ENCODE results near the gene ERP44.
"Not testable (repeated sequence)": the region's sequence is repeated elsewhere in the genome, so short reads cannot be mapped to it uniquely, and the experiment has no call there.

The ERP44 gene

GRCh38 chr9:100112677-100113336 lies 14.0 kb upstream of the ERP44 start:
- Mint-ChIP-seq H3K4me1 (peaks cover 10% of the 10 kb centered on the region), H3K4me3 (no peak overlapping the region), H3K9me3 (no peaks in the 10 kb centered on the region), H3K27ac (no peak overlapping the region), H3K36me3 (peaks cover 5% of the 10 kb centered on the region), H3K27me3 (no peaks in the 10 kb centered on the region)

- Mint-ChIP-seq H3K9me3 (no peaks in the 10 kb centered on the region), H3K4me3 (no peak overlapping the region), H3K27me3 (no peaks in the 10 kb centered on the region), H3K4me1 (peaks cover 10% of the 10 kb centered on the region), H3K27ac (no peak overlapping the region), H3K36me3 (peaks cover 5% of the 10 kb centered on the region)
These were observed 12.4 kb upstream of the ERP44 start for GRCh38 chr9:100111235-100111634.

GRCh38 chr9:100108559-100108958 lies 9.8 kb upstream of the ERP44 start:
- peaks cover 1% of the 10 kb centered on the region for H3K36me3 Mint-ChIP-seq
- H3K4me3 Mint-ChIP-seq = no peak overlapping the region
- no peak overlapping the region for H3K27ac Mint-ChIP-seq
- H3K27me3 Mint-ChIP-seq = no peaks in the 10 kb centered on the region
- no peaks in the 10 kb centered on the region for H3K9me3 Mint-ChIP-seq
- H3K4me1 Mint-ChIP-seq = peaks cover 4% of the 10 kb centered on the region

- H3K36me3 Mint-ChIP-seq = peaks cover 1% of the 10 kb centered on the region
- H3K27me3 Mint-ChIP-seq = no peaks in the 10 kb centered on the region
- H3K4me1 Mint-ChIP-seq = no peaks in the 10 kb centered on the region
- no peak overlapping the region for H3K27ac Mint-ChIP-seq
- no peak overlapping the region for H3K4me3 Mint-ChIP-seq
- no peaks in the 10 kb centered on the region for H3K9me3 Mint-ChIP-seq
These were observed 7.8 kb upstream of the ERP44 start for GRCh38 chr9:100106616-100107015.

GRCh38 chr9:100105861-100106260 lies 7.1 kb upstream of the ERP44 start:
- H3K27me3 Mint-ChIP-seq = no peaks in the 10 kb centered on the region
- H3K4me1 Mint-ChIP-seq = no peaks in the 10 kb centered on the region
- H3K9me3 Mint-ChIP-seq = no peaks in the 10 kb centered on the region
- no peak overlapping the region for H3K4me3 Mint-ChIP-seq
- peaks cover 1% of the 10 kb centered on the region for H3K36me3 Mint-ChIP-seq
- H3K27ac Mint-ChIP-seq = no peak overlapping the region

- Mint-ChIP-seq H3K4me3 (no peak overlapping the region), H3K9me3 (no peaks in the 10 kb centered on the region), H3K36me3 (peaks cover 1% of the 10 kb centered on the region), H3K27ac (no peak overlapping the region), H3K27me3 (no peaks in the 10 kb centered on the region), H3K4me1 (peaks cover 10% of the 10 kb centered on the region)
These were observed 5.5 kb upstream of the ERP44 start for GRCh38 chr9:100104314-100104713.

- H3K36me3 Mint-ChIP-seq = peaks cover 1% of the 10 kb centered on the region
These were observed 2.8 kb upstream of the ERP44 start for GRCh38 chr9:100101608-100102007.

GRCh38 chr9:100100146-100100667 lies 1.4 kb upstream of the ERP44 start:
- Mint-ChIP-seq H3K4me3 (peak overlapping the region; percentile 98), H3K36me3 (peaks cover 1% of the 10 kb centered on the region), H3K27ac (no peak overlapping the region), H3K4me1 (peaks cover 39% of the 10 kb centered on the region), H3K27me3 (no peaks in the 10 kb centered on the region), H3K9me3 (no peaks in the 10 kb centered on the region)

More at GRCh38 chr9:100101608-100102007, 2.8 kb upstream of the ERP44 start:
- Mint-ChIP-seq H3K27me3 (no peaks in the 10 kb centered on the region), H3K4me3 (no peak overlapping the region), H3K9me3 (no peaks in the 10 kb centered on the region), H3K4me1 (peaks cover 25% of the 10 kb centered on the region), H3K27ac (peak overlapping the region; percentile 41)

- Mint-ChIP-seq H3K9me3 (no peaks in the 10 kb centered on the region), H3K4me3 (peak overlapping the region; percentile 98), H3K4me1 (peaks cover 44% of the 10 kb centered on the region), H3K27me3 (no peaks in the 10 kb centered on the region), H3K27ac (peak overlapping the region; percentile 95), H3K36me3 (no peaks in the 10 kb centered on the region)
These were observed 882 bp upstream of the ERP44 start for GRCh38 chr9:100099722-100100042.

- Mint-ChIP-seq H3K9me3 (no peaks in the 10 kb centered on the region), H3K27me3 (no peaks in the 10 kb centered on the region), H3K27ac (peak overlapping the region; percentile 95), H3K4me3 (peak overlapping the region; percentile 98), H3K36me3 (peaks cover 1% of the 10 kb centered on the region), H3K4me1 (peaks cover 55% of the 10 kb centered on the region)
These were observed 534 bp downstream of the ERP44 start for GRCh38 chr9:100098046-100098886.

- Mint-ChIP-seq H3K4me3 (peak overlapping the region; percentile 42), H3K4me1 (peaks cover 70% of the 10 kb centered on the region), H3K9me3 (no peaks in the 10 kb centered on the region), H3K27ac (peak overlapping the region; percentile 73), H3K27me3 (no peaks in the 10 kb centered on the region), H3K36me3 (peaks cover 4% of the 10 kb centered on the region)
These were observed 2.4 kb downstream of the ERP44 start for GRCh38 chr9:100096378-100096916.

GRCh38 chr9:100094411-100094810 lies 4.4 kb downstream of the ERP44 start:
- peaks cover 75% of the 10 kb centered on the region for H3K4me1 Mint-ChIP-seq
- H3K27me3 Mint-ChIP-seq, H3K27ac Mint-ChIP-seq, H3K4me3 Mint-ChIP-seq, H3K9me3 Mint-ChIP-seq, H3K36me3 Mint-ChIP-seq: not testable (repeated sequence)

- peak overlapping the region; percentile 1 for H3K27ac Mint-ChIP-seq
- H3K4me1 Mint-ChIP-seq = peaks cover 84% of the 10 kb centered on the region
- H3K4me3 Mint-ChIP-seq = no peak overlapping the region
- H3K9me3 Mint-ChIP-seq = no peaks in the 10 kb centered on the region
- H3K36me3 Mint-ChIP-seq = peaks cover 4% of the 10 kb centered on the region
- no peaks in the 10 kb centered on the region for H3K27me3 Mint-ChIP-seq
These were observed 6.7 kb downstream of the ERP44 start for GRCh38 chr9:100092066-100092465.

GRCh38 chr9:100091650-100092049 lies 7.2 kb downstream of the ERP44 start:
- no peak overlapping the region for H3K27ac Mint-ChIP-seq

GRCh38 chr9:100090880-100091279 lies 7.9 kb downstream of the ERP44 start:
- peaks cover 83% of the 10 kb centered on the region for H3K4me1 Mint-ChIP-seq
- H3K27ac Mint-ChIP-seq = no peak overlapping the region
- H3K27me3 Mint-ChIP-seq = no peaks in the 10 kb centered on the region
- H3K9me3 Mint-ChIP-seq = no peaks in the 10 kb centered on the region
- no peak overlapping the region for H3K4me3 Mint-ChIP-seq
- peaks cover 4% of the 10 kb centered on the region for H3K36me3 Mint-ChIP-seq

More at GRCh38 chr9:100091650-100092049, 7.2 kb downstream of the ERP44 start:
- Mint-ChIP-seq H3K4me3 (no peak overlapping the region), H3K4me1 (peaks cover 83% of the 10 kb centered on the region), H3K27me3 (no peaks in the 10 kb centered on the region), H3K9me3 (no peaks in the 10 kb centered on the region), H3K36me3 (peaks cover 4% of the 10 kb centered on the region)

- H3K27ac Mint-ChIP-seq = no peak overlapping the region
- H3K9me3 Mint-ChIP-seq = no peaks in the 10 kb centered on the region
- no peaks in the 10 kb centered on the region for H3K27me3 Mint-ChIP-seq
- peaks cover 3% of the 10 kb centered on the region for H3K36me3 Mint-ChIP-seq
- no peak overlapping the region for H3K4me3 Mint-ChIP-seq
- H3K4me1 Mint-ChIP-seq = peaks cover 87% of the 10 kb centered on the region
These were observed 10.6 kb downstream of the ERP44 start for GRCh38 chr9:100088202-100088601.

Measured in activated naive CD4-positive, alpha-beta T cell treated with anti-CD3 and anti-CD28 coated beads, Interleukin-2, amount 50 U/mL, for 24 hours (primary cell).